ENCODE results near the gene LCLAT1. TPM values are rescaled to one million over a fixed set of nuclear protein-coding genes. Genes with fewer than 3 reads are reported as not detected.

The LCLAT1 gene
- polyA plus RNA-seq, 4 donors = 1.6 to 18.3 (median 7.1) TPM

GRCh38 chr2:30647752-30648457 is 200.9 kb downstream of the LCLAT1 start:
- no peaks in the 10 kb centered on the region for H3K27me3 ChIP-seq (ENCODE audit: control insufficient read depth in 3 of 3, insufficient read depth in 3 of 3, low read length in 3 of 3)
- no peak overlapping the region for H3K27ac ChIP-seq (ENCODE audit: low read depth in 1 of 3, low read length in 2 of 3)
- no peaks in the 10 kb centered on the region for H3K9me3 ChIP-seq (ENCODE audit: control insufficient read depth in 2 of 2, insufficient read depth in 1 of 2, low read depth in 1 of 2, low read length in 1 of 2)
- H3K4me3 ChIP-seq (ENCODE audit: low read depth in 1 of 3, low read length in 3 of 3) = no peak overlapping the region
- no peak for FAIRE-seq
- H3K36me3 ChIP-seq (ENCODE audit: control insufficient read depth in 3 of 3, insufficient read depth in 2 of 3, low read depth in 1 of 3, low read length in 3 of 3) = no peaks in the 10 kb centered on the region
- peak; percentile 48 to 51 for DNase-seq
- 65 to 80% (median 75%) methylated on average over 11 of the region's 11 CpGs for WGBS, 3 donors
- peaks cover 0 to 5% (median 0%) of the 10 kb centered on the region in 3 donors for H3K4me1 ChIP-seq (ENCODE audit: control insufficient read depth in 3 of 3, insufficient read depth in 2 of 3, low read depth in 1 of 3, low read length in 2 of 3)

- FAIRE-seq = no peak
- Histone ChIP-seq H3K4me1 (ENCODE audit: control insufficient read depth in 3 of 3, insufficient read depth in 2 of 3, low read depth in 1 of 3, low read length in 2 of 3) (peaks cover 0 to 5% (median 0%) of the 10 kb centered on the region in 3 donors), H3K4me3 (ENCODE audit: low read depth in 1 of 3, low read length in 3 of 3) (no peak overlapping the region), H3K27ac (ENCODE audit: low read depth in 1 of 3, low read length in 2 of 3) (no peak overlapping the region), H3K36me3 (ENCODE audit: control insufficient read depth in 3 of 3, insufficient read depth in 2 of 3, low read depth in 1 of 3, low read length in 3 of 3) (no peaks in the 10 kb centered on the region), H3K9me3 (ENCODE audit: control insufficient read depth in 2 of 2, insufficient read depth in 1 of 2, low read depth in 1 of 2, low read length in 1 of 2) (no peaks in the 10 kb centered on the region), H3K27me3 (ENCODE audit: control insufficient read depth in 3 of 3, insufficient read depth in 3 of 3, low read length in 3 of 3) (no peaks in the 10 kb centered on the region)
- no peak for DNase-seq
- 28 to 77% (median 54%) methylated on average over 3 to 4 of the region's 4 CpGs for WGBS, 3 donors
Measured at GRCh38 chr2:30649278-30649677, 202.2 kb downstream of the LCLAT1 start.

- H3K27ac ChIP-seq (ENCODE audit: low read depth in 1 of 3, low read length in 2 of 3) = no peak overlapping the region
- H3K36me3 ChIP-seq (ENCODE audit: control insufficient read depth in 3 of 3, insufficient read depth in 2 of 3, low read depth in 1 of 3, low read length in 3 of 3) = no peaks in the 10 kb centered on the region
- WGBS, 3 donors = 73 to 83% (median 76%) methylated on average over 5 of the region's 5 CpGs
- H3K4me1 ChIP-seq (ENCODE audit: control insufficient read depth in 3 of 3, insufficient read depth in 2 of 3, low read depth in 1 of 3, low read length in 2 of 3) = peaks cover 0 to 5% (median 0%) of the 10 kb centered on the region in 3 donors
- H3K9me3 ChIP-seq (ENCODE audit: control insufficient read depth in 2 of 2, insufficient read depth in 1 of 2, low read depth in 1 of 2, low read length in 1 of 2) = no peaks in the 10 kb centered on the region
- DNase-seq = no peak
- H3K27me3 ChIP-seq (ENCODE audit: control insufficient read depth in 3 of 3, insufficient read depth in 3 of 3, low read length in 3 of 3) = no peaks in the 10 kb centered on the region
- no peak overlapping the region for H3K4me3 ChIP-seq (ENCODE audit: low read depth in 1 of 3, low read length in 3 of 3)
- FAIRE-seq = no peak
Measured at GRCh38 chr2:30649828-30650227, 202.8 kb downstream of the LCLAT1 start.

GRCh38 chr2:30652271-30652915 is 205.3 kb downstream of the LCLAT1 start:
- Histone ChIP-seq H3K36me3 (ENCODE audit: control insufficient read depth in 3 of 3, insufficient read depth in 2 of 3, low read depth in 1 of 3, low read length in 3 of 3) (no peaks in the 10 kb centered on the region), H3K27ac (ENCODE audit: low read depth in 1 of 3, low read length in 2 of 3) (no peak overlapping the region), H3K4me1 (ENCODE audit: control insufficient read depth in 3 of 3, insufficient read depth in 2 of 3, low read depth in 1 of 3, low read length in 2 of 3) (peaks cover 0 to 5% (median 0%) of the 10 kb centered on the region in 3 donors), H3K9me3 (ENCODE audit: control insufficient read depth in 2 of 2, insufficient read depth in 1 of 2, low read depth in 1 of 2, low read length in 1 of 2) (no peaks in the 10 kb centered on the region), H3K4me3 (ENCODE audit: low read depth in 1 of 3, low read length in 3 of 3) (no peak overlapping the region), H3K27me3 (ENCODE audit: control insufficient read depth in 3 of 3, insufficient read depth in 3 of 3, low read length in 3 of 3) (no peaks in the 10 kb centered on the region)
- FAIRE-seq (no peak), DNase-seq (no peak)
- 86 to 93% (median 93%) methylated on average over 8 of the region's 8 CpGs for WGBS, 3 donors

- H3K36me3 ChIP-seq (ENCODE audit: control insufficient read depth in 3 of 3, insufficient read depth in 2 of 3, low read depth in 1 of 3, low read length in 3 of 3) = no peaks in the 10 kb centered on the region
- no peaks in the 10 kb centered on the region for H3K27me3 ChIP-seq (ENCODE audit: control insufficient read depth in 3 of 3, insufficient read depth in 3 of 3, low read length in 3 of 3)
- no peaks in the 10 kb centered on the region for H3K9me3 ChIP-seq (ENCODE audit: control insufficient read depth in 2 of 2, insufficient read depth in 1 of 2, low read depth in 1 of 2, low read length in 1 of 2)
- H3K4me3 ChIP-seq (ENCODE audit: low read depth in 1 of 3, low read length in 3 of 3) = no peak overlapping the region
- 87 to 98% (median 88%) methylated on average over 2 of the region's 2 CpGs for WGBS, 3 donors
- DNase-seq (no peak), FAIRE-seq (no peak)
- no peak overlapping the region for H3K27ac ChIP-seq (ENCODE audit: low read depth in 1 of 3, low read length in 2 of 3)
- H3K4me1 ChIP-seq (ENCODE audit: control insufficient read depth in 3 of 3, insufficient read depth in 2 of 3, low read depth in 1 of 3, low read length in 2 of 3) = no peaks in the 10 kb centered on the region
Measured at GRCh38 chr2:30653847-30654246, 206.8 kb downstream of the LCLAT1 start.

GRCh38 chr2:30654404-30654803 is 207.4 kb downstream of the LCLAT1 start:
- no peaks in the 10 kb centered on the region for H3K27me3 ChIP-seq (ENCODE audit: control insufficient read depth in 3 of 3, insufficient read depth in 3 of 3, low read length in 3 of 3)
- H3K9me3 ChIP-seq (ENCODE audit: control insufficient read depth in 2 of 2, insufficient read depth in 1 of 2, low read depth in 1 of 2, low read length in 1 of 2) = no peaks in the 10 kb centered on the region
- FAIRE-seq (no peak), DNase-seq (no peak)
- H3K4me1 ChIP-seq (ENCODE audit: control insufficient read depth in 3 of 3, insufficient read depth in 2 of 3, low read depth in 1 of 3, low read length in 2 of 3) = no peaks in the 10 kb centered on the region
- 90 to 95% (median 91%) methylated on average over 3 of the region's 3 CpGs for WGBS, 3 donors
- H3K36me3 ChIP-seq (ENCODE audit: control insufficient read depth in 3 of 3, insufficient read depth in 2 of 3, low read depth in 1 of 3, low read length in 3 of 3) = no peaks in the 10 kb centered on the region
- H3K27ac ChIP-seq (ENCODE audit: low read depth in 1 of 3, low read length in 2 of 3) = no peak overlapping the region
- no peak overlapping the region for H3K4me3 ChIP-seq (ENCODE audit: low read depth in 1 of 3, low read length in 3 of 3)

GRCh38 chr2:30655211-30655610 is 208.2 kb downstream of the LCLAT1 start:
- no peak overlapping the region for H3K27ac ChIP-seq (ENCODE audit: low read depth in 1 of 3, low read length in 2 of 3)
- DNase-seq (no peak), FAIRE-seq (no peak)
- H3K36me3 ChIP-seq (ENCODE audit: control insufficient read depth in 3 of 3, insufficient read depth in 2 of 3, low read depth in 1 of 3, low read length in 3 of 3) = no peaks in the 10 kb centered on the region
- H3K4me1 ChIP-seq (ENCODE audit: control insufficient read depth in 3 of 3, insufficient read depth in 2 of 3, low read depth in 1 of 3, low read length in 2 of 3) = no peaks in the 10 kb centered on the region
- no peaks in the 10 kb centered on the region for H3K9me3 ChIP-seq (ENCODE audit: control insufficient read depth in 2 of 2, insufficient read depth in 1 of 2, low read depth in 1 of 2, low read length in 1 of 2)
- no peak overlapping the region for H3K4me3 ChIP-seq (ENCODE audit: low read depth in 1 of 3, low read length in 3 of 3)
- H3K27me3 ChIP-seq (ENCODE audit: control insufficient read depth in 3 of 3, insufficient read depth in 3 of 3, low read length in 3 of 3) = no peaks in the 10 kb centered on the region
- WGBS, 3 donors = 68 to 73% (median 72%) methylated on average over 6 of the region's 6 CpGs

- H3K36me3 ChIP-seq (ENCODE audit: control insufficient read depth in 3 of 3, insufficient read depth in 2 of 3, low read depth in 1 of 3, low read length in 3 of 3) = no peaks in the 10 kb centered on the region
- H3K4me3 ChIP-seq (ENCODE audit: low read depth in 1 of 3, low read length in 3 of 3) = no peak overlapping the region
- H3K27ac ChIP-seq (ENCODE audit: low read depth in 1 of 3, low read length in 2 of 3) = no peak overlapping the region
- no peaks in the 10 kb centered on the region for H3K9me3 ChIP-seq (ENCODE audit: control insufficient read depth in 2 of 2, insufficient read depth in 1 of 2, low read depth in 1 of 2, low read length in 1 of 2)
- no peaks in the 10 kb centered on the region for H3K4me1 ChIP-seq (ENCODE audit: control insufficient read depth in 3 of 3, insufficient read depth in 2 of 3, low read depth in 1 of 3, low read length in 2 of 3)
- WGBS, 3 donors = 78 to 88% (median 82%) methylated on average over 5 of the region's 5 CpGs
- no peak for FAIRE-seq
- no peak for DNase-seq
- H3K27me3 ChIP-seq (ENCODE audit: control insufficient read depth in 3 of 3, insufficient read depth in 3 of 3, low read length in 3 of 3) = no peaks in the 10 kb centered on the region
Measured at GRCh38 chr2:30655660-30656059, 208.6 kb downstream of the LCLAT1 start.
